AG04450 (cell line): ENCODE results near the gene NME1. TPM values are rescaled to one million over a fixed set of nuclear protein-coding genes. Genes with fewer than 3 reads are reported as not detected.

Experiments
- CTCF ChIA-PET: fragments of 300-600, 350-600 bp; formaldehyde crosslinking; extraction: SDS; loops from one replicate; lab custom pipeline; 2022; ENCODE audit warnings: antibody characterized with exemption, inconsistent platforms; lab: Charles Lee
- POLR2A ChIA-PET: fragments of 350-600 bp; formaldehyde crosslinking; extraction: SDS; loops from one replicate; lab custom pipeline; 2021; ENCODE audit warnings: antibody characterized with exemption, inconsistent platforms; lab: Yijun Ruan, JAX
- DNase-seq: peaks from one replicate; pipeline ENCODE4 v3.0.0-alpha.2; 2011; ENCODE audit warnings: low read depth, low spot score
- H3K27ac ChIP-seq: one replicate; pipeline ENCODE4 v1.5.1; 2012; ENCODE audit warnings: low read depth, low read length, control low read depth
- H3K27me3 ChIP-seq: one replicate; pipeline ENCODE4 v1.6.0; 2012; ENCODE audit warnings: low read length; ENCODE audit not compliant: control insufficient read depth, insufficient read depth
- H3K4me3 ChIP-seq: 2 replicates; pipeline ENCODE4 v1.5.1; 2011; ENCODE audit warnings: mild to moderate bottlenecking, low read depth, low read length, control low read depth
- H3K9me3 ChIP-seq: 2 replicates; pipeline ENCODE4 v1.5.1; 2012; ENCODE audit warnings: low read length; ENCODE audit not compliant: control insufficient read depth, insufficient read depth
- polyA plus RNA-seq: library from polyadenylated mRNA; depleted of rRNA; stranded (reverse); fragments of >200 nt; gene quantifications from 2 replicates; pipeline ENCODE4 v1.2.3, GENCODE V29; 2011
- TF ChIP-seq, protein P1 (sequence below): IDR thresholded peaks from 2 replicates; pipeline ENCODE4 v1.5.1; 2011; ENCODE audit warnings: low read depth, low read length, control low read depth, inconsistent platforms

Gene NME1
- polyA plus RNA-seq, 1 experiment: 350 TPM

DNA sequence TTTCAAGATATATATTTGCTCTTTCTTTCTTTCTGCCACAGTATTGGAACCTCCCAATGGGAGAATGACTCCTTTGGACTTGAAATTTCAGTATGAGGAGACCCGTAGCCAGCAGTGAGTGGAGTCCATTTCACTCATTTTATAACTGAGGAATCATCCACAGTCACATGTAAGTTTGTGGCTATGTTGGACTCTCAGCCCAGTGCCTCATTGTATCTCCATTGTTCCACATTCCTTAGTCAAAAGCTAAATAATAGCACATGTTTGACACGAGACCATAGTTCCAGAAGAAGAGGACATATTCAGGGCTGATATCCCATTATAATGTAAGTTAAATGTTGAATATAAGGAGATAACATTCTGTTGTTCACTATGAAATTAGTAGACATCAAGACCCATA, 20.0 kb upstream of the NME1 start:
- no peak for DNase-seq
- H3K9me3 ChIP-seq: no peaks in the 10 kb centered on the region
- H3K27ac ChIP-seq: no peak overlapping the region
- ChIA-PET POLR2A (no interaction called here), CTCF (no interaction called here)
- TF ChIP-seq, protein P1, sequence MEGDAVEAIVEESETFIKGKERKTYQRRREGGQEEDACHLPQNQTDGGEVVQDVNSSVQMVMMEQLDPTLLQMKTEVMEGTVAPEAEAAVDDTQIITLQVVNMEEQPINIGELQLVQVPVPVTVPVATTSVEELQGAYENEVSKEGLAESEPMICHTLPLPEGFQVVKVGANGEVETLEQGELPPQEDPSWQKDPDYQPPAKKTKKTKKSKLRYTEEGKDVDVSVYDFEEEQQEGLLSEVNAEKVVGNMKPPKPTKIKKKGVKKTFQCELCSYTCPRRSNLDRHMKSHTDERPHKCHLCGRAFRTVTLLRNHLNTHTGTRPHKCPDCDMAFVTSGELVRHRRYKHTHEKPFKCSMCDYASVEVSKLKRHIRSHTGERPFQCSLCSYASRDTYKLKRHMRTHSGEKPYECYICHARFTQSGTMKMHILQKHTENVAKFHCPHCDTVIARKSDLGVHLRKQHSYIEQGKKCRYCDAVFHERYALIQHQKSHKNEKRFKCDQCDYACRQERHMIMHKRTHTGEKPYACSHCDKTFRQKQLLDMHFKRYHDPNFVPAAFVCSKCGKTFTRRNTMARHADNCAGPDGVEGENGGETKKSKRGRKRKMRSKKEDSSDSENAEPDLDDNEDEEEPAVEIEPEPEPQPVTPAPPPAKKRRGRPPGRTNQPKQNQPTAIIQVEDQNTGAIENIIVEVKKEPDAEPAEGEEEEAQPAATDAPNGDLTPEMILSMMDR: no peak
- H3K4me3 ChIP-seq: no peak overlapping the region
- no peaks in the 10 kb centered on the region for H3K27me3 ChIP-seq

DNA sequence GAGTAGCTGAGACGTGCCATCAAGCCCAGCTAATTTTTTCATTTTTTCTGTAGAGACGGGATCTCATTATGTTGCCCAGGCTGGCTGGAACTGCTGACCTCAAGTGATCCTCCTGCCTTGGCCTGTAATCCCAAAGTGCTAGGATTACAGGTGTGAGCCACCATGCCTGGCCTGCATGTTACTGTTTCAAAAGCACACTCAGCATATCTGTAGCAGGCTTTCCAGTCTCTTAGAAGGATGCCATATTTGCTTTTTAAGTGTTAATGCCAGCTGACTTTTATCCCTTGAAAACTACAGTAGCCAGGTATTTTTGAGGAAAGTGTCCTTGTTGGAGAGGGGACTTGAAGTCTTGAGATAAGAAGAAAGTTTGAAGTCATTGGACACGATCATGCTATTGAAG, 17.4 kb upstream of the NME1 start:
- Histone ChIP-seq H3K4me3 (no peak overlapping the region), H3K27me3 (no peaks in the 10 kb centered on the region), H3K9me3 (no peaks in the 10 kb centered on the region), H3K27ac (no peak overlapping the region)
- TF ChIP-seq, protein P1: no peak
- no peak for DNase-seq
- POLR2A ChIA-PET: no interaction called here
- CTCF ChIA-PET: interaction anchor here (2.0 kb wide), 1 partner anchor 17 kb away, joined by 7 read pairs; the partner anchor contains the start of gene NME1

DNA sequence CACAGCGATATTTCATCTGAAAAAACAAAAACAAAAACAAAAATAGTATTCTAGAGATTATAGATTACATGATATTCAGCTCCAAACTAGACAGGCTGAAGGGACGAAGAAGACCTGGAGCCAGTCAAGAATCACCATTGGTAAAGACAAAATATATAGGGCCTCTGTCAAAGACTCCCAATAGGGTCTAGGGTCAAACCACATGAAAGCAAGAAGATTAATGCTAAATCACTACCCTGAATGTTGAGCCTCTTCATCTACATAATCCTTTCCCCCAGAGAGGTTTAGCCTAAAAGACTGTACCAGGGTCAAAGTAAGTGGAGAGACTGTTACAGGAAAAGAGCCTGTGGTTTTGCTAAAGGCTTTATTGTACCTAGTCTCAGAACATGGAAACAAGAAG, 10.8 kb upstream of the NME1 start:
- TF ChIP-seq, protein P1: no peak
- CTCF ChIA-PET: interaction anchor here (0.7 kb wide), 1 partner anchor 10 kb away, joined by 4 read pairs; the partner anchor contains the start of gene NME1

DNA sequence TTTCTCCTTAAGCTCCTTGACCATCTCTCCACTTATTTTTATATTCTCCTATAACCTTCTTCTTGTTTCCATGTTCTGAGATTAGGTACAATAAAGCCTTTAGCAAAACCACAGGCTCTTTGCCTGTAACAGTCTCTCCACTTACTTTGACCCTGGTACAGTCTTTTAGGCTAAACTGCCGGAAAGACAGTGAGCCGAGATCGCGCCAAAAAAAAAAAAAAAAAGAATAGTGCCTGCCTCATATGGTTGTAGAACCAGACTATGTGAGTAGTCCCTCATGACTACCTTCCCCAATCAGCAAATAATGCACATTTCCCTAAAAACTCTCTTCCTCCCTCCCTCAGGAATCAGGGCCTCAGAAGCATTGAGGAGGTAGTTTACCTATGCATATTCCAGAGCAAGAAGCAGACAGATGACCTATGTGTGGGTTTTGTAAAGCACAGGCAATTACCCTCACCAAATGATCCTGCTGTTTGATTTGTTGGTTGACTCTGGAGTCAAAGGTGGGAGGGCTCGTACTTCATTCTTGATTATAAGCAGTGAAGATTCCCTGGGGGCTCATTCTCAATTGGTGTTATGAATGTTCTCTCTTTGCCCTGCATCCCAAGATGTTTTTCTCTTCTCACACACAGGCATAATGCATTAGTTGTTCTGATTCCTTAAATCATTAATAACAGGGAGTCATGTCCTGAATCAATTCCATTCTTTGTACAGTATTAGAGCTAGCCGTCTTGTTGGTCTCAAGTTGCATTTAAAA, 8.9 kb upstream of the NME1 start:
- Histone ChIP-seq H3K27ac (no peak overlapping the region), H3K4me3 (no peak overlapping the region), H3K9me3 (no peaks in the 10 kb centered on the region), H3K27me3 (no peaks in the 10 kb centered on the region)
- TF ChIP-seq, protein P1: no peak
- POLR2A ChIA-PET: no interaction called here
- no peak for DNase-seq
- CTCF ChIA-PET: no interaction called here

More for the DNA sequence above, 10.8 kb upstream of the NME1 start:
- Histone ChIP-seq H3K27me3 (no peaks in the 10 kb centered on the region), H3K27ac (no peak overlapping the region), H3K4me3 (no peak overlapping the region), H3K9me3 (no peaks in the 10 kb centered on the region)
- no peak for DNase-seq
- POLR2A ChIA-PET: no interaction called here

DNA sequence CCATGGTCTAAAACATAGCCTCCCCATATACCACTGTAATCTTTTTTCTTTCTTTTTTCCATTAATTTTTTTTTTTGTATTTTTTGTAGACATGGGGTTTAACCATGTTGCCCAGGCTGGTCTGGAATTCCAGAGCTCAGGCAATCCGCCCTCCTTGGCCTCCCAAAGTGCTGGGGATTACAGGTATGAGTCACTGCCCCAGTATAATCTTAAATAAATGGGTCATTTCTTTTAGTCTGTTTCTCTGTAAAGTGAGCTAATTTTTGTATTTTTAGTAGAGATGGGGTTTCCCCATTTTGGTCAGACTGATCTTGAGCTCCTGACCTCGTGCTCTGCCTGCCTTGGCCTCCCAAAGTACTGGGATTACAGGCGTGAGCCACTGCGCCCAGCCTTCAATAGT, 5.7 kb upstream of the NME1 start:
- Histone ChIP-seq H3K27me3 (no peaks in the 10 kb centered on the region), H3K9me3 (no peaks in the 10 kb centered on the region; the same call in 1 of the 2 replicates), H3K27ac (no peak overlapping the region), H3K4me3 (no peak overlapping the region)
- no peak for DNase-seq
- TF ChIP-seq, protein P1: no peak
- CTCF ChIA-PET: interaction anchor here (7.4 kb wide), 1 partner anchor 145 kb away, joined by 204 read pairs; no protein-coding TSS in a partner anchor
- POLR2A ChIA-PET: interaction anchor here (0.8 kb wide), 1 partner anchor 143 kb away, joined by 3 read pairs; no protein-coding TSS in a partner anchor
